NCI-H524 treated with DMSO at 0.1 percent for 48 hours (cell line): ENCODE results near the gene DAND5.
"Not testable (repeated sequence)": the region's sequence is repeated elsewhere in the genome, so short reads cannot be mapped to it uniquely, and the experiment has no call there.

Source experiments
- DNase-seq: peaks from one replicate; lab custom pipeline; 2025; lab: John Stamatoyannopoulos, UW

The DAND5 gene

GRCh38 chr19:12967907-12968306, 1.5 kb upstream of the DAND5 start:
- no peak for DNase-seq

GRCh38 chr19:12970070-12970820, 869 bp downstream of the DAND5 start:
- no peak for DNase-seq

DNA sequence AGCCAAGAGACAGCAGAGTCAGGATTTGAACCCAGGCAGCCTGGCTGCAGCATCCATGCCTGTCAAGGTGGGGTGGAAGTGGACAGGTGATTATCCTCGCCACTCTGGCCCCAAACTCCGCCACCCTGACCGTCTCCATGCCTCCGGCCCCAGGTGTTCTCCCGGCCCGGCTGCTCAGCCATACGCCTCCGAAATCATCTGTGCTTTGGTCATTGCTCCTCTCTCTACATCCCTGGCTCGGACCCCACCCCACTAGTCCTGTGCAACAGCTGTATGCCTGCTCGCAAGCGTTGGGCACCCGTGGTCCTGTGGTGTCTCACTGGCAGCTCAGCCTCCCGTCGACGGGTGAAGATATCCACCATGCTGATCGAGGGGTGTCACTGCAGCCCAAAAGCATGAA, 3.9 kb downstream of the DAND5 start:
- no peak for DNase-seq

DNA sequence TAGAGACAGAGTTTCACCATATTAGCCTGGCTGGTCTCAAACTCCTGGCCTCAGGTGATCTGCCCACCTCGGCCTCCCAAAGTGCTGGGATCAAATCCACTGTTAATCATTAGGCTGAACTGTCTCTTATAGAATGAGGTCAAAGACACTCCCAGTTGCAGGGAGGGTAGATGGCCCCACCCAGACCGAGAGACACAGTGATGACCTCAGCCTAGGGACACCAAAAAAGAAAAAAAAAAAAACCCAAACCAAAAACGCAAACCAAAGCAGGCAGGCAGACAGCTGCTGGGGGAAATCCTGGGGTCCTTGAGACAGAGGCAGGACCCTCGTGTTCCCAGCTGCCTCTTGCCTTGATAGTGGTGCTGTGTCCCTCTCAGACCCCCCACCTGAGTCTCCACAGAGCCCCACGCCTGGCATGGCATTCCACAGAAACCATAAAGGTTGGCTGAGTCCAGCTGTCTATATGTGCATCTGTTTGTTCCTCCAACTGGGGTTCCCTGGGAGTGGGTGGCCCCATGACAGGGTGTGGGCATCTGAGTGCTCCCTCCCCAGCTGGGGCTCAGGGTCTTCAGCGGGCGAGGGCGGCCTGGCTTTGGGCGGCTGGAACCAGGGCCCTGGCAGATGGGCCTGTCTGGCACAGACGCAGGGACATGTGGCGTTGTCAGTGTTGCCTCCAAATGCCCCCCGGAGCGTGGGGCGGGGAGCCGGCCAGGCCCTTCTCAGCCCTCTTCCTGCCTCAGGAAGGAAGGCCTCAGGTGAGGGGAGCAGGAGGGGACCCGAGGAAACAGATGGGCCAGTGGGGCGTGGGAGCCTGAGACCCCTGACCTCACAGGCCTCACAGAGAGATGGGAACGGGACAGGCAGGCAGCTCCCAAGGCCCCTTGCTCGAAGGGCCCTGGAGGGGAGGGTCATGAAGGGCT, 5.2 kb downstream of the DAND5 start:
- peak; percentile 88 for DNase-seq

- peak; percentile 78 for DNase-seq
Observed at GRCh38 chr19:12975221-12975741, 5.9 kb downstream of the DAND5 start.

DNA sequence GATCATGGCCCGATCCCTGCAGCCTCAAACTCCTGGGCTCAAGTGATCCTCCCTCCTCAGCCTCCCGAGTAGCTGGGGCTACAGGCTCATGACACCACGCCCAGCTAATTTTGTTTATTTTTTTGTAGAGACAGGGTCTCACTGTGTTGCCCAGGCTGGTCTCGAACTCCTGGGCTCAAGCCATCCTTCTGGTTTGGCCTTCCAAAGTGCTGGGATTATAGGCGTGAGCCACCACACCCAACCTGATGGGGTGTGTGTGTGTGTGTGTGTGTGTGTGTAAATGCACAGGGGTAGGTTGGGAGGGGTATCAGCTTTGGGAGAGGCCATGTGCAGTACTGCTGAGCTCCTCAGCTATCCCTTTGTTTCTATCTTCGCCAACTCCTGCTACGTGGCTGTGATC, 6.7 kb downstream of the DAND5 start:
- DNase-seq, result not testable (repeated sequence)

DNA sequence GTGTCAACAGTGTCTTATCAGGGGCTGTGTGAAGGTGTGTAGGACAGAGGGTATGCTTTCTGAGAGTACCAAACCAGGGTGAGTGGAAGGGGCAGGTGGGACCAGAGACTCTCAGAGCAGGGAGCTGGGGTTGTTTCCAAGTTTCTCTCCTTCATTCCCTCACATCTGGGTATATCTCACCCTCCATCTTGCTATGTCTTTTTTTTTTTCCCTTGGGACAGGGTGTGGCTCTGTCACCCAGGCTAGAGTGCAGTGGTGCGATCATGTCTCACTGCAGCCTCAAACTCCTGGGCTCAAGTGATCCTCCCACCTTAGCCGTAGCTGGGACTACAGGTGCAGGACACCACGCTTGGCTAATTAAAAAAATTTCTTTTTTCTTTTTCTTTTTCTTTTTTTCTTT, 10.6 kb downstream of the DAND5 start:
- no peak for DNase-seq

- DNase-seq, result no peak
Observed at GRCh38 chr19:12982648-12983047, 13.3 kb downstream of the DAND5 start.

GRCh38 chr19:12983091-12983490, 13.7 kb downstream of the DAND5 start:
- no peak for DNase-seq

- no peak for DNase-seq
Observed at GRCh38 chr19:12983542-12984142, 14.3 kb downstream of the DAND5 start.

GRCh38 chr19:12984143-12984627, 14.8 kb downstream of the DAND5 start:
- DNase-seq, result no peak

GRCh38 chr19:12984683-12985048, 15.3 kb downstream of the DAND5 start:
- DNase-seq, result peak; percentile 23

DNA sequence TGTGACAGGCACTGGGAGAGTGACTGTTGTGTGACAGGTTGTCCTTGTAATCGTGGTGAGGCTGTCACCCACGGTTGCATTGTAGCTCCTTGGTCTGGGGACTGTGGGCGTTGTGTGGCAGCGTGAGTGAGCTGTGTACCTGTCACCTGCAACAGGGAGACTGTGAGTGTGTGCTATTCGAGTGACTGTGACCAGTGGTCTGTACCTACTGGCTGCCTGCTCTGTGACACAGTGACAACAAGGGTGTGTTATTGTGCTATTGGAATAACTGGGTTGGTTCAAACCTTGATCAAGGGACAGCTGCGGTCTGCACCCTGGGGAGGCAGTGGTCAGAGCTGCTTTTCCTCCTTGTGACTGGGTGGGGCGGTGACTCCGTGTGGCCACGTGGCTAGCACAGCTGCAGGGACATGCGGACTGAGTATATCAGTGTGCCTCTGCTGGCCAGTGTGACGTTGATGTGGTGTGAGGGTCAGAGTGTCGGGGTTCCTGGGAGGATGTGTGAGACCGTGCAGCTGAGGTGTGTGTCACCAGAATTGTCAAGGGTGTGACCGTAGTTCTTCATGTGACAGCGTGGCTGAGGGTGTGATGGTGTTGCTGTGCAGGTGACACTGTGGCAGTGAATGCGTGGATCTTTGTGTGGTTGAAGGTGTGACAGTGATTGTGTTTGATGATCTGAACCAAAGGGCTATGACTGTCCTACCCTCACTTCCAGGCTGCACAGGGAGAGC, 15.8 kb downstream of the DAND5 start:
- no peak for DNase-seq

GRCh38 chr19:12986726-12987125, 17.4 kb downstream of the DAND5 start:
- no peak for DNase-seq

GRCh38 chr19:12987190-12987589, 17.8 kb downstream of the DAND5 start:
- no peak for DNase-seq

- no peak for DNase-seq
Observed at GRCh38 chr19:12987781-12988180, 18.4 kb downstream of the DAND5 start.

DNA sequence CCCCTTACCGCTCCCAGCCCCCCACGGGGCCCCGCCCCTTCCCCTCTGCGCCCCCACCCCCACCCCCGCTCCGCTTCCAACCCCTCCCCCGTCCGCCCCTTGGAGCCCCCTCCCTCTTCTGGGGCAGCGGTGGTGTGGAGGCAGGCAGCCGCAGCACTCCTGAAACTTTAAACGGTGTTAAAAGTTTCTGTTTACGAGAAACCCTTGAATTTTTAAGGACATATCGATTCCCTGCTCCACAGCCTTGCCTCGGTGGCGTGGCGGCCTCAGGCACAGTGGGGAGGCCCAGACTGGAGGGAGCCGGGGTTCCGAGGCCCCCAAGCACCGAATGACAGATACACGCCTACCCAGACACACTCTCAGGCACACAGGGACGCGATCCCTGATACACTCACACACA, 21.1 kb downstream of the DAND5 start:
- DNase-seq, result no peak

- DNase-seq, result no peak
Observed at GRCh38 chr19:12990853-12991252, 21.5 kb downstream of the DAND5 start.

DNA sequence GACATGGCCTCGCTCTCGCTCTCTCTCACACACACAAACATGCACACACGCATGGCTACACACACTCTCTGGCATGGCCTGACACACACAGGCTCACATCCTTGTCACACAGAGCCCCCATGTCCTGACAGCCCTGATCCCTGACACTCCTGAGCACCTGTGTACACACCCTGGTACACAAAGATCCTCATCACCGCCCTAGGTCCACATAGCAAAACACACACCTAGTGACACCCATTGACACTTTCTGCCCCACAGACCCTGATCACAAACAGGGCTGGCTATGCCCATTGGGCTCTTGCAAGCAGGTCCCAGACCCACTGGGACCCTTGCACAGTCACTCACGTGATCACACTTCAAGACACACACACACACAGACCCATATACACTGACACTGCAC, 21.9 kb downstream of the DAND5 start:
- no peak for DNase-seq

- no peak for DNase-seq
Observed at GRCh38 chr19:12992729-12993128, 23.4 kb downstream of the DAND5 start.

- no peak for DNase-seq
Observed at GRCh38 chr19:12993562-12993961, 24.2 kb downstream of the DAND5 start.
